HepG2 (cell line): ENCODE measurements around the gene TMEM120A. TPM values are rescaled to one million over a fixed set of nuclear protein-coding genes. Genes with fewer than 3 reads are reported as not detected.

Experiments
- ASH2L ChIP-seq: fragments of 300-600, 200-600 bp; sonication (generic); IDR thresholded peaks from 2 replicates; pipeline ENCODE4 v1.7.0; 2017; ENCODE audit warnings: low read depth, mild to moderate bottlenecking, moderate library complexity, mixed read lengths, low read length; ENCODE audit not compliant: insufficient read length
- CBX5 ChIP-seq: sonication (generic); formaldehyde crosslinking; IDR thresholded peaks from 2 replicates; pipeline ENCODE4 v1.4.0; 2020; ENCODE audit warnings: missing genetic modification reagents, borderline replicate concordance
- FOXC1 ChIP-seq: sonication (generic); formaldehyde crosslinking; IDR thresholded peaks from 2 replicates; pipeline ENCODE4 v1.8.0; 2022; ENCODE audit warnings: mild to moderate bottlenecking, missing genetic modification reagents, borderline replicate concordance
- GMEB1 ChIP-seq: sonication (generic); formaldehyde crosslinking; IDR thresholded peaks from 2 replicates; pipeline ENCODE4 v1.5.1; 2020; ENCODE audit warnings: missing genetic modification reagents, mild to moderate bottlenecking, borderline replicate concordance
- MAZ ChIP-seq, 2 experiments: sonication (generic) in 1 of 2; formaldehyde crosslinking in 1 of 2; IDR thresholded peaks; 2 replicates each; pipeline versions ENCODE4 v1.5.0 to v1.6.1; 2012 to 2020; ENCODE audit warnings: low read depth in 2 of 2, mild to moderate bottlenecking in 2 of 2, borderline replicate concordance in 1 of 2, improper control_type of control experiment in 1 of 2, low read length in 1 of 2, missing genetic modification reagents in 1 of 2, moderate library complexity in 1 of 2
- MED8 ChIP-seq: sonication (generic); formaldehyde crosslinking; IDR thresholded peaks from 2 replicates; pipeline ENCODE4 v1.8.1; 2023; ENCODE audit warnings: mild to moderate bottlenecking, missing genetic modification reagents; ENCODE audit not compliant: insufficient replicate concordance
- MTF1 ChIP-seq: sonication (generic); formaldehyde crosslinking; IDR thresholded peaks from 2 replicates; pipeline ENCODE4 v1.5.0; 2020; ENCODE audit warnings: missing genetic modification reagents
- NFAT5 ChIP-seq: sonication (generic); formaldehyde crosslinking; IDR thresholded peaks from 2 replicates; pipeline ENCODE4 v1.4.0; 2020; ENCODE audit warnings: missing genetic modification reagents
- REPIN1 ChIP-seq: sonication (generic); formaldehyde crosslinking; IDR thresholded peaks from 2 replicates; pipeline ENCODE4 v1.8.0; 2022; ENCODE audit warnings: missing genetic modification reagents, low read depth, mild to moderate bottlenecking, borderline replicate concordance
- SNAI1 ChIP-seq: sonication (generic); formaldehyde crosslinking; IDR thresholded peaks from 2 replicates; pipeline ENCODE4 v1.5.0; 2020; ENCODE audit warnings: mild to moderate bottlenecking, missing genetic modification reagents, borderline replicate concordance
- SRSF1 ChIP-seq: fragments of 200-400 bp; formaldehyde crosslinking; optimal IDR thresholded peaks from 2 replicates; pipeline ENCODE3; 2017; ENCODE audit warnings: mild to moderate bottlenecking, low read depth, low read length, moderate library complexity
- ZBTB2 ChIP-seq: sonication (generic); formaldehyde crosslinking; IDR thresholded peaks from 2 replicates; pipeline ENCODE4 v1.8.0; 2022; ENCODE audit warnings: low read depth, missing genetic modification reagents
- ZC3H4 ChIP-seq: sonication (generic); formaldehyde crosslinking; IDR thresholded peaks from 2 replicates; pipeline ENCODE4 v1.4.0; 2020; ENCODE audit warnings: missing genetic modification reagents, borderline replicate concordance
- ZNF10 ChIP-seq: sonication (generic); formaldehyde crosslinking; IDR thresholded peaks from 2 replicates; pipeline ENCODE4 v1.4.0; 2020; ENCODE audit warnings: mild to moderate bottlenecking, low read depth, missing genetic modification reagents, borderline replicate concordance
- ZNF552 ChIP-seq: sonication (generic); formaldehyde crosslinking; IDR thresholded peaks from 2 replicates; pipeline ENCODE4 v1.9.0; 2022; ENCODE audit warnings: missing genetic modification reagents, mild to moderate bottlenecking, borderline replicate concordance
- ZNF780A ChIP-seq: sonication (generic); formaldehyde crosslinking; IDR thresholded peaks from 2 replicates; pipeline ENCODE4 v1.8.0; 2022; ENCODE audit warnings: mild to moderate bottlenecking, missing genetic modification reagents, moderate library complexity
- ZSCAN5A ChIP-seq: sonication (generic); formaldehyde crosslinking; IDR thresholded peaks from 2 replicates; pipeline ENCODE4 v1.8.0; 2022; ENCODE audit warnings: mild to moderate bottlenecking, missing genetic modification reagents, borderline replicate concordance
- polyA plus RNA-seq, 8 experiments: library from polyadenylated mRNA; depleted of rRNA in 3 of 8; stranded (reverse) in 7 of 8; unstranded in 1 of 8; fragments of >200 nt; fragmentation: Illumina TruSeq in 4 of 8; extraction: Trizol in 4 of 8; gene quantifications; 2 replicates each; pipeline versions ENCODE4 v1.2.1 to v1.2.3, GENCODE V29; 2011 to 2016; ENCODE audit warnings: low read depth in 4 of 8, missing spikeins in 1 of 8, mixed read lengths in 1 of 8; ENCODE audit not compliant: insufficient read depth in 1 of 8
- total RNA-seq, 5 experiments: library from RNA; depleted of rRNA; stranded (reverse); fragments of >200 nt; fragmentation: Illumina TruSeq; extraction: Trizol; gene quantifications; 2 replicates each; pipeline ENCODE4 v1.2.3, GENCODE V29; 2016; ENCODE audit warnings: low read depth in 1 of 5

The TMEM120A gene
- total and polyA plus RNA-seq, 2 of the 13 experiments (the other 11 are each of a cell fraction or from before 2014, with no cell fraction given): 40.3 to 102 TPM

GRCh38 chr7:75994388-75995051 lies at the start of gene TMEM120A (continued):
- TF ChIP-seq FOXC1 (CRISPR knock-in tag) (peak; percentile 77), ZBTB2 (CRISPR knock-in tag) (0 out of 2 replicates have a peak, but pooled peaks have one; percentile 31), SNAI1 (CRISPR knock-in tag) (peak; percentile 94), ZNF10 (CRISPR knock-in tag) (no peak), ZSCAN5A (no peak), ASH2L (peak; percentile 1), CBX5 (peak; percentile 55; the same call in 1 of the 2 replicates), ZC3H4 (no peak), NFAT5 (CRISPR knock-in tag) (no peak), GMEB1 (CRISPR knock-in tag) (peak; percentile 37; the same call in 1 of the 2 replicates), ZNF780A (CRISPR knock-in tag) (no peak), ZNF552 (0 out of 2 replicates have a peak, but pooled peaks have one; percentile 74), MED8 (CRISPR knock-in tag) (peak; percentile 70), SRSF1 (peak; percentile 41), REPIN1 (peak; percentile 58; the same call in 1 of the 2 replicates), MAZ (IDR thresholded peaks at IDR 0.05; ENCODE audit: borderline replicate concordance, low read depth, low read length) (0 out of 2 replicates have a peak, but pooled peaks have one; percentile 45), MAZ (CRISPR knock-in tag; IDR thresholded peaks at IDR 0.05; ENCODE audit: low read depth) (peak; percentile 57; the same call in 1 of the 2 replicates), MTF1 (CRISPR knock-in tag) (no peak)
